Epithelial cell of proximal tubule (primary cell): ENCODE measurements around the gene ERC2. TPM values are rescaled to one million over a fixed set of nuclear protein-coding genes. Genes with fewer than 3 reads are reported as not detected.

ENCODE experiments used
- DNase-seq: peaks from one replicate; pipeline ENCODE4 v3.0.0-alpha.2; 2011; ENCODE audit warnings: low read depth
- H3K4me3 ChIP-seq: 2 replicates; pipeline ENCODE4 v1.5.1; 2011; ENCODE audit warnings: low read depth, mild to moderate bottlenecking, low read length
- CTCF ChIP-seq: conservative IDR thresholded peaks from 2 replicates; pipeline ENCODE4 v1.5.1; 2012; ENCODE audit warnings: low read depth, mild to moderate bottlenecking, low read length
- total RNA-seq: library from RNA; depleted of rRNA; stranded (reverse); fragments of >200 nt; gene quantifications from 2 replicates; pipeline ENCODE4 v1.2.3, GENCODE V29; 2015

The ERC2 gene
- total RNA-seq, 1 donor from 2014 or later, result 2.7 TPM

GRCh38 chr3:55630280-55630920 lies 837.9 kb downstream of the ERC2 start:
- no peak for TF ChIP-seq CTCF
- no peak overlapping the region for H3K4me3 ChIP-seq
- no peak for DNase-seq

GRCh38 chr3:55629432-55629831 lies 838.8 kb downstream of the ERC2 start:
- no peak for DNase-seq

GRCh38 chr3:55626279-55626665 lies 842.0 kb downstream of the ERC2 start:
- no peak for DNase-seq
- no peak overlapping the region for H3K4me3 ChIP-seq
- TF ChIP-seq CTCF, result no peak

More at GRCh38 chr3:55629432-55629831, 838.8 kb downstream of the ERC2 start:
- H3K4me3 ChIP-seq, result no peak overlapping the region
- no peak for TF ChIP-seq CTCF

GRCh38 chr3:55624238-55624637 lies 844.0 kb downstream of the ERC2 start:
- no peak overlapping the region for H3K4me3 ChIP-seq
- no peak for TF ChIP-seq CTCF
- DNase-seq, result no peak

GRCh38 chr3:55623786-55624185 lies 844.5 kb downstream of the ERC2 start:
- no peak for TF ChIP-seq CTCF

GRCh38 chr3:55622733-55623132 lies 845.5 kb downstream of the ERC2 start:
- no peak for TF ChIP-seq CTCF
- DNase-seq, result no peak
- no peak overlapping the region for H3K4me3 ChIP-seq

More at GRCh38 chr3:55623786-55624185, 844.5 kb downstream of the ERC2 start:
- H3K4me3 ChIP-seq, result no peak overlapping the region
- DNase-seq, result no peak

- no peak for TF ChIP-seq CTCF
- H3K4me3 ChIP-seq, result no peak overlapping the region
- no peak for DNase-seq
Measured at GRCh38 chr3:55622116-55622515, 846.2 kb downstream of the ERC2 start.
